IMR-90 (cell line): ENCODE measurements around the gene CROCC2.

Source experiments
- CTCF ChIP-seq: conservative IDR thresholded peaks from 2 replicates; pipeline ENCODE4 v1.5.1; 2012; ENCODE audit warnings: mild to moderate bottlenecking, low read depth, low read length, improper control_type of control experiment
- NFE2L2 ChIP-seq: fragments of 150-350 bp; IDR thresholded peaks from 2 replicates; pipeline ENCODE4 v1.6.1; 2016; ENCODE audit warnings: low read depth, mild to moderate bottlenecking, low read length

GRCh38 chr2:240914645-240915525 is 8.7 kb downstream of the CROCC2 start:
- TF ChIP-seq CTCF (no peak), NFE2L2 (no peak)
